Kidney capillary endothelial cell (primary cell): ENCODE data around the gene VOPP1.
A peak's percentile ranks its signal among the peaks of the same experiment; 100 is the strongest.
"Not testable (repeated sequence)": the region's sequence is repeated elsewhere in the genome, so short reads cannot be mapped to it uniquely, and the experiment has no call there.

ENCODE experiments used
- DNase-seq: peaks from one replicate; pipeline ENCODE4 v3.0.0-alpha.2; 2018; ENCODE audit warnings: low spot score

Gene VOPP1, protein sequence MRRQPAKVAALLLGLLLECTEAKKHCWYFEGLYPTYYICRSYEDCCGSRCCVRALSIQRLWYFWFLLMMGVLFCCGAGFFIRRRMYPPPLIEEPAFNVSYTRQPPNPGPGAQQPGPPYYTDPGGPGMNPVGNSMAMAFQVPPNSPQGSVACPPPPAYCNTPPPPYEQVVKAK

GRCh38 chr7:55572378-55573233 lies at the start of gene VOPP1:
Gene VOPP1 (minus strand): TSS chr7:55572502. CDS start chr7:55572324, 178 bp downstream.
- DNase-seq, result peak; percentile 63

- no peak for DNase-seq
These were observed 46.6 kb upstream of the VOPP1 start for GRCh38 chr7:55618913-55619312.

- DNase-seq, result not testable (repeated sequence)
These were observed 42.2 kb upstream of the VOPP1 start for GRCh38 chr7:55614365-55615064.

DNA sequence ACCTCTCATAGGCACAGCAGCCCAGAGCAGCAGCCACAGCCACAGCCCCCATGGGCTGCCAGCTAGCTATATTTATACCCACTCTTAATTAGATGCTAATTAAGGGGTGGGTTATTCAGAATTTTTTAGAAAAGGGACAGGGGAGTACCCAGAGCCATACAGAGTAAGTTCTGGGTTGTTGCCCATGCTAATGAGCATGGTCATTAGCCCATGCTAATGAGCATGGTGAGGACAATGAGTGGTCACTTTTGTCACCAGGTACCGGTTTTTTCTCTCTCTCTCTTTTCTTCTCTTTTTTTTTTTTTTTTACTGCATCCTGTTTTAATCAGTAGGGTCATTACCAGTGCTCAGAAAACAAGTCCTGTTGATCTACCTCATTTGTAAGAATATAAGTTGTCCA lies 37.4 kb upstream of the VOPP1 start:
- DNase-seq, result not testable (repeated sequence)

DNA sequence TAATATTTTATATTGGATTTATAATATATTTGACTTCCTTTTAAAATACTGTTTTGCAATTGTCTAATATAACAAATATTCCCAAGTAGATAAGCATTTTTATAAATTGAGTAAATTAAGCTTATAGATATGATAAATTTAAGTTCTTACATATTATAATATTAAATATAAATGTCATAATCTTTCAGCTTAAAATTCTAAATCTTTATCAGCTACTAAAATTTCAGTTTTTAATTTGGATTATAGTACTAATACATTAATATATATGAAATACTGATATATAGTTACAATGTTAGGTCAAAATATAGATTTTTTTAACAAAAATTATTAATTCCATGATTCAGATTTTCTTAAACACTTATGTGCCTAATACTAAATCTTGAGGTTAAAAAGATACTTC lies 33.4 kb upstream of the VOPP1 start:
- DNase-seq, result not testable (repeated sequence)

GRCh38 chr7:55597944-55598499 lies 25.7 kb upstream of the VOPP1 start:
- not testable (repeated sequence) for DNase-seq

DNA sequence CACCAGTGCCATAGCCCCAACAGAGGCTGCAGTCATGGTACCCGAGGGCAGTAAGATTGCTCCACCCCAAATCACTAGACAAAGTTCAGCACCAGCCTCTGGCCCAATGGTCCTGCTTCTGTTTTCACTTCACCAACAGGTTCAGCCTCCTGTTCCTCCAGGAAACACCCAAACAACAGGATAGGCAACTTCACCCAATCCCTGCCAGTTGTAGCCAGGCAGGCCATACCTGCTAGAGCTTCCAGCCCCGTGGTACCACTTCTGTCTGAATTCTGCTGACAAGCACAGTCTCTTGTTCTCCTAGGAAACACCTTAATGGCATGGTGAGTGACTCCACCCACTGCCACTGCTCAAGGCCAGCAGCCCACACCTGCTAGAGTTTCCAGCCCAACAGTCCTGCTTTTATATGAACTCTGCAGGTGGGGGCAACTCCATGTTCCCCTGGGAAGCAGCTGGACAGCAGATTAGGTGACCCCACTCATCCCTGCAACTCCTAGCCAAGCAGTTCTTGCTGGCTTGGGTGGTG lies 25.0 kb upstream of the VOPP1 start:
- DNase-seq, result not testable (repeated sequence)

- DNase-seq, result no peak
These were observed 23.2 kb upstream of the VOPP1 start for GRCh38 chr7:55595511-55595910.

DNA sequence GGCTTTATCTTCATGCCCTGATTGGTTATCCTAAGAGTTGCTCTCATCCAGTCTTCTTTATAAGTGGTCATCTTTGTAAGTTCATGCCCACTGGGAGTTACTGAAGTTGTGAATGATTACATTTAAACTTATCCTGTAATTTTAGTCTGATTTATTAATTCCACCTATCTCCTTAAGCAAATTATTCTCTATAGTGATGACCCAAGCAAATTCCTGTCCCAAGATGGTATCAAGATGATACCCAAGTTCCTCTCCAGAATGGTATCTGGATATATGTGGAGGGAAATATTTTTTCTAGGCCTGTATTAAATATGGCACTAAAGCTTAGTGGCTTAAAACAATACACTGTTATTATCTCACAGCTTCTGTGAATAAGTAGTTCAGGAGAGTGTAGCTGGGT lies 22.6 kb upstream of the VOPP1 start:
- no peak for DNase-seq

DNA sequence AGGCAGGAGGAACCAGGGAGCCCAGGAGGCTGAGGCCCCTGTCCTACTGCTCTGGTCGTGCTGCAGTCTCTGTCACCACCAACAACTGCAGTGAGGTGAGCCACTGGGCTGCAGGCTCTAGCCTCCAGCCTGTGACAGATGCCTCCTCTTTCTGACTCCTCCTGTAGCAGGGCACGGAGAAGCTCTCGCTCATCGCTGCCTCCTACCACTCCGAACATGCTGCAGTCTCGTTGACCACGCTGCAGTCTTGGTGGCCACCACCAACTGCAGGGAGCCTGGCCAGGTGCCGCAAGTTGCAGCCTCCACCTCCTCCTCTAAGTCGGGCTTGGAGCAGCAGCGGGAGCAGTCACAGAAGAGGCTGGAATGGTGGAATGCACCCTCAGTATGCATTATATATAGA lies 22.1 kb upstream of the VOPP1 start:
- DNase-seq, result no peak

GRCh38 chr7:55593515-55594318 lies 21.4 kb upstream of the VOPP1 start:
- DNase-seq, result peak; percentile 94

- no peak for DNase-seq
These were observed 20.8 kb upstream of the VOPP1 start for GRCh38 chr7:55593172-55593514.

- DNase-seq, result no peak
These were observed 20.2 kb upstream of the VOPP1 start for GRCh38 chr7:55592492-55592891.

GRCh38 chr7:55591282-55591931 lies 19.1 kb upstream of the VOPP1 start:
- DNase-seq, result no peak

DNA sequence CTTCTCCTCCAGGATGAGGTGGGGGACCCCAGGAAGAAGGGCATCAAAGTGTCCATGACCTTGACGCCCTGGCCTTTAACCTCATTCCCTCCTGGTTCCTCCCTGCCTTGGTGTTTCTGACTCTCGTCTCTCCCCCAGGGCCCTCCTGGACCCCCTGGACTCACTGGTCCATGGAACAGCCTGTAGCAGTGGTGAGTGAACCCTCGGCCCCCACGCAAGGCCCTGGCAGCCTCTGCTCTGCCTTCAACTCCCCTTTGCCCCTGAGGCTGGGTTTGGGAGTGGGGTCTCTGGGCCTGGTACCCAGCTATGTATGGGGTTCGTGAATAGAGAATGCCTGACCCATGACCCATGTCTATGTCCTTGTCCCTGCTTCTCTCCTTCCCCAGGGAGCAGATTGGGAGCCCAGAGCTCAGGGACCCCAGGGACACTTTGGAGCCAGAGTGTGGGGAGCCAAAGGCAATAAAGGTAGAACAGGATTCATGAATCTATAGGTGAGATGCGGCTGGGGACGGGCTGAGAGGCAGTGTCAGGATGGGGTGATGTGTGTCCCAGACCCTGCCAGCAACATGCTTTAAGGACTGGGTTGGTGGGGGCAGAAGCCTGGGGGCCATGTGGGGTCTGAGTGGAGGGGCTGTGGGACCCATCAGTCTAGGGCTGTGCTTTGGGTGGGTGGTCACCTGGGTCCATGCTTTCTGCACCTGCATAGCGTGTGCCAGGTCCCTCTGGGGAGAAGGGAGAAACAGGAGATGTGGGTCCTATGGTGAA lies 18.4 kb upstream of the VOPP1 start:
- DNase-seq, result no peak

DNA sequence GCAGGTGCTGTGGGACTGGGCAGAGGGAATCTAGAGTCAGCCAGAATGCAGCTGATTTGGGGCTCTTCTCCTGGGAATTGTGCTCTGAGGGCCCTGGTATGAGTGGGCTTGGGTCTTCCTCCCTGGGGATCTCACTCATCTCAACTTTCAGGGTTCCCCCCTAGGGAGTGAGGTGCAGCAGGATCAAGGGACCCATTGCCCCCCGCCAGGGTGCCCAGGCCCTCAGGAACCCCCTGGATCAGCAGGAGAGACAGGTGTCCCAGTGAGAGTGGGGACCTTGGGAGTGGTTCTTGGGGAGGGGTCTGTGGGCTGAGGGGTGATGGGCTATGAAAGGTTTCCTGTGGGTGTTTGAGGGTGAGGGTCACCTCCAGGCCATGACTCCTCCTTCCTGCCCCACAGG lies 17.6 kb upstream of the VOPP1 start:
- DNase-seq, result no peak

- DNase-seq, result no peak
These were observed 16.8 kb upstream of the VOPP1 start for GRCh38 chr7:55588976-55589604.

- DNase-seq, result no peak
These were observed 16.0 kb upstream of the VOPP1 start for GRCh38 chr7:55588379-55588699.

- DNase-seq, result no peak
These were observed 15.5 kb upstream of the VOPP1 start for GRCh38 chr7:55587687-55588378.
